GM06990 (cell line): ENCODE measurements around the gene TSPAN4.

Experiments used
- DNase-seq: peaks from one replicate; pipeline ENCODE4 v3.0.0-alpha.2; 2011; ENCODE audit not compliant: insufficient read length; ENCODE audit errors: extremely low read depth
- H3K27me3 ChIP-seq: replicated peaks from 2 replicates; pipeline ENCODE4 v1.6.0; 2011; ENCODE audit warnings: low read length; ENCODE audit not compliant: control insufficient read depth, insufficient read depth
- H3K36me3 ChIP-seq: 2 replicates; pipeline ENCODE4 v1.5.1; 2011; ENCODE audit warnings: low read length; ENCODE audit not compliant: control insufficient read depth, insufficient read depth
- H3K4me3 ChIP-seq: replicated peaks from 2 replicates; pipeline ENCODE4 v1.5.1; 2011; ENCODE audit warnings: low read depth, mild to moderate bottlenecking, control low read depth, low read length
- TF ChIP-seq, protein P1 (sequence below): IDR thresholded peaks from 2 replicates; pipeline ENCODE4 v1.5.1; 2011; ENCODE audit warnings: low read length, control low read depth, mild to moderate bottlenecking, inconsistent platforms; ENCODE audit not compliant: insufficient read depth, poor library complexity, severe bottlenecking

Gene TSPAN4

DNA sequence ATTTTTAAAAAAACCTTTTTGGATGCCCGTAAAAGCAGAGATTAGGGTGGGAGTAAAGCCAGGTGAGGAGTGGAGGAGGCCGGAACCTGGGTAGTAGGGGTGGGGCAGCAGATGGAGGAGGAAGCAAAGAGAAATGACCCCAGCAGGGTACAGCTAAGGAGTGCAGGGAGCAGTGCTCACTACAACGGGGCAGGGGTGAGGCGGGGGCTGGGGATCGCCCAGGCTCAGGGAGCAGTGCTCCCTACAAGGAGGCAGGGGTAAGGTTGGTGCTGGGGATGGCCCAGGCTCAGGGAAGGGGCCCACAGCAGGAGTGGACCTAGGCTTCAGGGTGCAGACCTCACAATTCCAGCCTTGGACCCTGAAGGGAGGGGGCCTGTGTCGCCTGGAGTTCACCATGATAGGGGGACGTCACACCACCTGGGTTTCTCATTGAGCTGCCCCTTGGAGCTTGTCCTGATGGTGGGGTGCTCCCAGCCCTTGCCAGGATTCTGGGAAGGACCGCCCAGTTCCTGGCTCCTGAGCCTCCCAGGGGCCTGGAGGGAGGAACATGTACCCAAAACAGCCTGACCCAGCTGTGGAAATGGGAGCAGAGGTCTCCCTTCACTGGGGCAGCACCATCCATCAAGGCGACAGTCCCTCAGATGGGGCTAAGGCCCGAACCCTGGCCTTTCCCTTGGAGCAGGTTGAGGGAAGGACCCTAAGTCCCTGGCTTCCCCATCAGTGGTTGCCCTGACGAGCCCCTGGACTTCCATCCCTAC, 26.8 kb upstream of the TSPAN4 start:
- peaks cover 31% of the 10 kb centered on the region for H3K36me3 ChIP-seq
- no peak overlapping the region for H3K4me3 ChIP-seq
- TF ChIP-seq, protein P1, sequence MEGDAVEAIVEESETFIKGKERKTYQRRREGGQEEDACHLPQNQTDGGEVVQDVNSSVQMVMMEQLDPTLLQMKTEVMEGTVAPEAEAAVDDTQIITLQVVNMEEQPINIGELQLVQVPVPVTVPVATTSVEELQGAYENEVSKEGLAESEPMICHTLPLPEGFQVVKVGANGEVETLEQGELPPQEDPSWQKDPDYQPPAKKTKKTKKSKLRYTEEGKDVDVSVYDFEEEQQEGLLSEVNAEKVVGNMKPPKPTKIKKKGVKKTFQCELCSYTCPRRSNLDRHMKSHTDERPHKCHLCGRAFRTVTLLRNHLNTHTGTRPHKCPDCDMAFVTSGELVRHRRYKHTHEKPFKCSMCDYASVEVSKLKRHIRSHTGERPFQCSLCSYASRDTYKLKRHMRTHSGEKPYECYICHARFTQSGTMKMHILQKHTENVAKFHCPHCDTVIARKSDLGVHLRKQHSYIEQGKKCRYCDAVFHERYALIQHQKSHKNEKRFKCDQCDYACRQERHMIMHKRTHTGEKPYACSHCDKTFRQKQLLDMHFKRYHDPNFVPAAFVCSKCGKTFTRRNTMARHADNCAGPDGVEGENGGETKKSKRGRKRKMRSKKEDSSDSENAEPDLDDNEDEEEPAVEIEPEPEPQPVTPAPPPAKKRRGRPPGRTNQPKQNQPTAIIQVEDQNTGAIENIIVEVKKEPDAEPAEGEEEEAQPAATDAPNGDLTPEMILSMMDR: no peak
- no peak for DNase-seq
- no peaks in the 10 kb centered on the region for H3K27me3 ChIP-seq

DNA sequence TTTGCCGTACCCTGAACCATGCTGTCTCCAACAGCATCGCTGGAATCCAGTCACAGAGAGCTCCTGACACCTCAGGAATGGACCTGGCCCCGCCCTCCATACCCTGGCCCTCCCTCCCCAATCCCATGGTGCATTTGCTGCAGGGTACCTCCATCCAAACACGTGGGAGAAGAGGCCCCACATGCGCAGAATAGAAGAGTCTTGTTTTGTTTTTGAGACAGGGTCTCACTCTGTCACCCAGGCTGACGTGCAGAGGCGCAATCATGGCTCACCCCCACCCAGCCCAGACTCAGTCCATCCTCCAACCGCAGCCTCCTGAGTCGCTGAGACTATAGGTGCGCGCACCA, 26.2 kb upstream of the TSPAN4 start:
- Histone ChIP-seq H3K27me3 (no peaks in the 10 kb centered on the region), H3K4me3 (no peak overlapping the region), H3K36me3 (peaks cover 30% of the 10 kb centered on the region)
- TF ChIP-seq, protein P1: no peak
- DNase-seq: no peak

DNA sequence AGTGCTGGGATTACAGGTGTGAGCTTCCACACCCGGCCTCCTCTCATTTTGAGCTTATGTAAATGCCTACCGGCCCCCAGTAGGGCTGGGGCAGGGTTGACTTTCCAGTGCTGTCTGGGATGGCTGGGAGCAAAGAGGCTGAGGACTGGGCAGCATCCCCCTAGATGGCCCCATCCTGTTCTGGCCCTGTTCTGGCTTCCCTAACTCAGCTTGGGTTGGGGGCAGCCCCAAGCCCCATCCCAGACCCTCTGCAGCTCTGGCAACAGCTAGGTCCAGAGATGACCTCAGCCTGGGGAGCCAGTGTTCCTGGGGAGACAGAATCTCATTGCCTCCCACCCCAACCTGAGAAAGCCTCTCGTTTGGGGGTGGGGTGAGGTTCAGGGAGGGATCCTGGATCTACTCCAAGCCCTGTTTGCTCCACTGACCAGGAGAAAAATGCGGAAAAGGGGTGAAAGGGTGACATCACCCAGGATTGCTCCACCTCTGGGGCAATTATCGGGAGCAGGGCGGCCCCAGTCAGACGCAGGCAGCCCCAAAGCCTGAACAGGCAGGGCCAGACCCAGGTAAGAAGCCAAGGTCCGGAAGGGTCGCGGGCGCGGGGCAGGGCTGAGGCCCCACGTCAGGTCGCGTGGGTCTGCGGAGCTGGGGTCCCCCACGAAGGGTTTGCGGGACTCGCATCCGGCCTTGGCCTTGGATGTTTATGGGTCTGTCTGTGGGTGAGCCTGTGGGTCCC, 24.1 kb upstream of the TSPAN4 start, which contains the start of gene PNPLA2:
Gene PNPLA2, plus strand, starts transcription at position 519 of the 733 bp plus-strand sequence. CDS start 805 bp downstream, outside the sequence.
- H3K27me3 ChIP-seq: no peaks in the 10 kb centered on the region
- DNase-seq: no peak
- H3K4me3 ChIP-seq: peak within 1 kb of the TSS; percentile 82
- peaks cover 10% of the 10 kb centered on the region for H3K36me3 ChIP-seq
- TF ChIP-seq, protein P1: no peak

DNA sequence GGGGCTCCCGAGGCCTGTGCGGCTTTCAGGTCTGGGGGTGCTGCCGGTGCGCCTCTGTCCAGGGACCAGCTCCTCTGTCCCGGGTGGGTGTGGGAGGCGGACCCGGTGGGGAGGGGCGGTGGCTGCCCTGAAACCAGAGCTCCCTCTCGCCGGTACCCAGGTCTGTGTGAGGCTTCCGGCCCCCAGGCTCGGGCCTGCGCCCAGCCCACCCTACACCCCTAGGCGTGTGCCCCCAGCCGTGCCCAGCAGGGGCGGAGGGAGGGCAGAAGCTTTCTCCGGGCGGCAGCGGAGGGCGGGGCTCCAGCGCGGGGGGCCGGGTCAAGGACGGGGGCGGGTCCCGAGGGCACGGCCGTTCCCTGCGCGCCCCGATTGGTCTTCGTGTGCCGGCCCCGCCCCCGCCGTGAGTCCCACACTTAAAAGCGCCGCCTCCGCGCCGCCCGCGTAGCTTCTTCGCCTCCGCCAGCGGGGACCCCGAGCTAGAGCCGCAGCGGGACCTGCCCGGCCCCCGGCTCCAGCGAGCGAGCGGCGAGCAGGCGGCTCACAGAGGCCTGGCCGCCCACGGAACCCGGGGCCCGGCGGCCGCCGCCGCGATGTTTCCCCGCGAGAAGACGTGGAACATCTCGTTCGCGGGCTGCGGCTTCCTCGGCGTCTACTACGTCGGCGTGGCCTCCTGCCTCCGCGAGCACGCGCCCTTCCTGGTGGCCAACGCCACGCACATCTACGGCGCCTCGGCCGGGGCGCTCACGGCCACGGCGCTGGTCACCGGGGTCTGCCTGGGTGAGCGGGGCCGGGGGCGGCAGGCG, 23.3 kb upstream of the TSPAN4 start:
- DNase-seq: peak; percentile 90
- Histone ChIP-seq H3K36me3 (peaks cover 6% of the 10 kb centered on the region), H3K27me3 (no peaks in the 10 kb centered on the region), H3K4me3 (peak overlapping the region; percentile 82)
- TF ChIP-seq, protein P1: no peak

DNA sequence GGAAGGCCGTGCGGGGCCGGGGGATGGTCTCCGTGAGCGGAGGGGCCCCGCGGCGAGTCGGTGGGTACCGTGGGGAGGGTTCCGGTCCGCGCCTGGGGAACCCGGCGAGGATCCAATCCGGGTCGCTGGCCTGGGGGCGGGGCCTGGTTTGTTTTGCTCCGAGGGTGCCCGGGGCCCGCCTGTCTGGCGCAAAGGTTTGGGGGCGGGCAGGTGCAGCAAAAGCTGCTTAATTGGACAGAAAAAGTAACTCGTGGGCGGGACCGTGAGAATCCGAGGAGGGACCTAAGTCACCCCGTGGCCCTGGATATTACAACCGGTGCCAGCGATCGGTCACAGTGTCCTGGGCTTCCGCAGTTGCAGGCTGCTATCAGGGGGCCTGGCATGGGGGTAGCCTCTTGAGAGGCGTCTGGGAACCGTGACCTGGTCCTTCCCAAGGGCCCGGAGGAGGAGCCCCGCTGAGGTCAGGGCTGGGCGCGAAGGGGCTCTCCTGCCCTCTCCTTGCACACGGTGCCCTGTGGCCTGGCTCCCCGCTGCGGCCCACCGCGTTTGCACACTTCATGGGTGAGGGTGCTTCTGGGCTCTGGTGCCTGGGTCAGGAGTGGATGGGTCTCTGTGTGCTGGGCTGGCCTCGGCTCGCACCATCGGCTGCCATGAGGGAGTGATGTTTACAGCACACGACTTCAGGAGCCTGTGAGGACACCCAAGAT, 22.6 kb upstream of the TSPAN4 start:
- Histone ChIP-seq H3K36me3 (peaks cover 8% of the 10 kb centered on the region), H3K4me3 (peak overlapping the region; percentile 82), H3K27me3 (no peaks in the 10 kb centered on the region)
- TF ChIP-seq, protein P1: no peak
- DNase-seq: peak; percentile 87
